Fibroblast of skin of right quadriceps (primary cell): Measurements from ENCODE around the gene SREBF2.
A peak's percentile ranks its signal among the peaks of the same experiment; 100 is the strongest.

Source experiments
- DNase-seq: peaks from one replicate; pipeline ENCODE4 v3.0.0-alpha.2; 2013

SREBF2 gene

GRCh38 chr22:41880653-41881052, 47.7 kb downstream of the SREBF2 start:
- no peak for DNase-seq

DNA sequence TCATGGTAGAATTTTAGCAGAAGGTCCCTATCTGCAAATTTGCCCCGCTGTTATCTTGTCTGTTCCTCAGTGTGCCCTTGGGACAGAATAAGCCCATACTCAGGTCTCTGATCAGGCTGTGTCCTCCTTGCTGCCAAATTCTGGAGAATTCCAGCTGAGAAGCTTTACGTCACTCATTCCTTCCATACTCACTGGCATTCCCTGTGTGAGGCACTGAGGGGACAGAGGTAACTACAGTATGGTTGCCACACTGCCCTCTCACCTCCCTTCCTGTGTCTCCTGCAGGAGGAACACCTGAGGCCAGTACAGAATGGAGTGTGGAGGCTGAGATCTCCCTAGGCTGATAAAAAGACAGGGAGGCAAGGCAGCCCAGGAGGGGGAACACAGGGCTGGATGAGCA, 50.5 kb downstream of the SREBF2 start:
- DNase-seq, result no peak

- DNase-seq, result no peak
Observed at GRCh38 chr22:41885116-41885515, 52.2 kb downstream of the SREBF2 start.

GRCh38 chr22:41885516-41885915, 52.6 kb downstream of the SREBF2 start:
- DNase-seq, result no peak

DNA sequence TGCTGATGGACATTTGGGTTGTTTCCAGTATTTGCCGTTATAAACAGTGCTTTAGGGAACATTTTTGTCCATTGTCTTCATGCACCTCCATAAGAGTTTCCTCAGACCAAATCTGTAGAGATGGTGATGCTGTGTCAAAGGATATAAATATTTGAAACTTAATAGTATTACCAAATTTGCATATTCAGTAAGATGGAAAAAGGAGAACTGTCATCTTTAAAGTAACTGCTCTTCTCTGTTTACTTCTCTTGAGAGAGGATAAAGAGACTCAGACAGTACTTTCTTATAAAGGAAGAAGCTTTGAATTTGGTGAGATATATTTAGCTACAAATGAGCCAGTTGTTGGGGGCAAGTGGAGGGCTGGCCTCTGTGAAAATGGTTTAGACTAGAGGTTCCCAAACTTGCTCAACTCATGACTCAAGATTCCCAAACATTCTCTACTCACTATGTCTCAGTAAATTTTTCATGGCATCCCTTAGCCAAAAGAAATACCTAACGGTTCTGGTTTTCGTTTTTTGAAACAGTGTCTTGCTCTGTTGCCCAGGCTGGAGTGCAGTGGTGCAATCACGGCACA, 55.8 kb downstream of the SREBF2 start:
- DNase-seq, result no peak

GRCh38 chr22:41891407-41891806, 58.5 kb downstream of the SREBF2 start:
- no peak for DNase-seq

- no peak for DNase-seq
Observed at GRCh38 chr22:41892721-41893120, 59.8 kb downstream of the SREBF2 start.

DNA sequence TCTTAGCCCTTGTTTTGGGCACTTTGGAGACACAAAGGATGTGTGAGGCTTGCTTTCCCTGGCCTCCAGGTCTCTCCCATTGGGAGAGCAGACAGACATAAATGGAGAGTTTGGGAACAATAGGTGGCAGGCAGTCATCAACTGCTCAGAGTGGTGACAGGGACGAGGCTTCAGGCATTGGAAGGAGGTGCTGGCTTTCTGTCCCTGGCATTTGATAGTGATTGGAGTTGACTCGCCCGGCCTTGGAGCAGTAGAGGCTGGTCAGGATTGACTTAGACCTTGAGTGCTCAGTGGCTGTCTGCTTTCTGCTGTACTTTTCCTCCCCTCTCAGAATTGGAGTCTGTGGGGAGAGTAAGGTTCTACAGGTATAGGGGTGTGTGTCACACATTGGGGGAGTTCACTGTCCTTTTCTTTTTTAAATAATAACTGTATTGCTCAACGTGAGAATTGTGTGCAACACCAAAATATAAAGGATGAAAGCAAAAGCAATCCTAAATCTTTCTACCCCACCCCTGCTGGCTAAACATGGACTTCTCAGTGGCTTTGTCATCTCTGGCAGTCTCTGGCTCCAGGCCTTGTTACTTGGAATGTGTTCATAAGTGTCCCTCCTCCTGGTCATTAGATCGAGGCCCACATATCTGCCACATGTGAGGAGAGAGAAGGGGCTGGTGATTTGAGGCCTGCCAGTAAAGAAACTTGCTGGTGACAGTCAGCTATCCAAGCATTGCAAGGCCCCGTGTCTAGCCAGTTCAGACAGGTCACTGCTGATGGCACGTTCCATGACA, 60.9 kb downstream of the SREBF2 start:
- DNase-seq, result no peak

DNA sequence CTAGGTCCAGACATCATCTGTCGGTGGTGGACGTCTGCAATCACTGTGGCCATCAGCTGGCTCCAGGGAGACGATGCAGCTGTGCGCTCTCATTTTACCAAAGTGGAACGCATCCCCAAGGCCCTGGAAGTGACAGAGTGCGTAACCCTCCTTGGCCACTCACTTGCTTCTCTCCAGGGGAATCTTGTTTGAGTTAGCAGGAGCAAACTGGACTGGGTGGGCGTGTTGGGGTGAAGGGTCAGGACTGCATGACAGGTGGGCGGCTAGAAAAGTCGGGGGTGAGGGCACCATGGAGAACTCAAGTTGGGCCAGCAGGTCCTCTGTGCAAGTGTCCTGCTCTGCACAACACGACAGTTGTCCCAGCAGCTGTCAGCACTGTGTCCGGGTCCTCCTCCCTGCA, 65.7 kb downstream of the SREBF2 start:
- no peak for DNase-seq

GRCh38 chr22:41899110-41899509, 66.2 kb downstream of the SREBF2 start:
- DNase-seq, result no peak

GRCh38 chr22:41899992-41900651, 67.2 kb downstream of the SREBF2 start:
- DNase-seq, result no peak

GRCh38 chr22:41900652-41901312, 67.9 kb downstream of the SREBF2 start:
- DNase-seq, result no peak

GRCh38 chr22:41902016-41902415, 69.1 kb downstream of the SREBF2 start:
- no peak for DNase-seq

- DNase-seq, result no peak
Observed at GRCh38 chr22:41902932-41903421, 70.1 kb downstream of the SREBF2 start.

DNA sequence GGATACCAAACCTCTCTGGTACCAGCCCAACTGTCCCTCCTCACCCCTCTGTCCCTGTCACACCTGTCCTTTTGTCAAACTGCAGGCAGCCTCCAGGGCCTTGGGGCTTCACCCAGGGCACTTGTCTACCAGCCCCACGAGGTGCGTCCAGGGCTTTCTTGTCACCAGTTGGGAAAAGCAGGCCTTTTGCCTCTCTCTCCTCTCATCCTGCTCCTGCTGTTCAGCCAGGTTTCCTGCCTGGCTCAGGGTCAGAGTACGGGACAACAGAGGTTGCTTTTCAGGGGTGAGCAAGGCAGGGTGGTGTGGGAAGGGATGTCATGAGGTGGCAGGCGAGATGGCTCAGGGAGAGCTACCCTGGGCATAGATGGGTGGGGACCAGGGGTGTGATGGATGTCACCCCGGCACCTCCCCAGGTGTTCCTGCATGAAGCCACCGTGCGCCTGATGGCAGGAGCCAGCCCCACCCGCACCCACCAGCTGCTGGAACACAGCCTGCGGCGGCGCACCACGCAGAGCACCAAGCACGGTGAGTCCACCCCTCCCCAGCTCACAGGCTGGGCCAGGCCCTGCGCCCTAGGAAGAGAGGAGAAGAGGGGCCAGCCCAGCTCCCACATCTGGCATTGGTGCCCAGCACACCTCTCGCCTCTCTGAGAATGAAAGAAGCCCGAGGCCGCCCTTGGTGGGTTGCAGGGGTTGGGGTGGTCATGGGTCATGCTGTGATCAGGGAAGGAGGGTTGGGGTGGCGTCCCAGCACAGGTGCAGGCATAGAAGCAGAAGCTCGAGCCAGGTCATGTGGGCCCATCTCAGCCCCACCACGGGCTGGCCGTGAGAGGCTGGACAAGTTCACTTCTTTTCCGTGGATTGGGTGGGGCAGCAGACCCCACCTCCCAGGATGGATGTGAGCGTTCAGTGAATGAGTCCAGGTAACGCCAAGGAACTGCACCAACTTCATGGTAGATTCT, 71.8 kb downstream of the SREBF2 start:
- no peak for DNase-seq

GRCh38 chr22:41905411-41906202, 72.7 kb downstream of the SREBF2 start:
- DNase-seq, result no peak

GRCh38 chr22:41906822-41907221, 73.9 kb downstream of the SREBF2 start:
- DNase-seq, result no peak

- peak; percentile 26 for DNase-seq
Observed at GRCh38 chr22:41907436-41908401, 74.8 kb downstream of the SREBF2 start.

GRCh38 chr22:41908411-41909309, 75.8 kb downstream of the SREBF2 start:
- no peak for DNase-seq
